Measurements from ENCODE around the gene CRYGD. TPM values are rescaled to one million over a fixed set of nuclear protein-coding genes. Genes with fewer than 3 reads are reported as not detected.
"Not testable (repeated sequence)": the region's sequence is repeated elsewhere in the genome, so short reads cannot be mapped to it uniquely, and the experiment has no call there.

Gene CRYGD
- total and polyA plus RNA-seq, 2 donors (not counting 3 experiments of a cell fraction or from before 2014, with no cell fraction given): not detected

DNA sequence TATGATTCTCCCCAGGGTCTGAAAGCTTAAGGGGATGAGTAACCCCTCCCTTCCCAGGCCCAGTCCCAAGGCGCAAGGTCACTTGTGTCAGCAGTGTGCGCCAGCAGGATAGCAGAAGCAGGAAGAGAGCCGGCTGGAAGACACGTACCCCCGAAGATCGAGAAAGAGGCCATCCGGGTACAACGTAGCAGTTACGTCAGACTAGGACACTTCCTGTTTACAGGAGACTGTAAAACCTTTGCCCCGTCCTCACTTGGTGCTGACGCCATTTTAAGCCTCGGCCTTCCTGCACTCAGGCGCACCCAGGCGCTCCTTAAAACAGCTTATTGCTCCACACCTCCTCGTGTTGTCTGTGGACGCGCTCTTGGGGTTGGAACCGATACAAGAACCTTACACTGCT, 15.1 kb upstream of the CRYGD start:
- intact Hi-C loops (cut with micrococcal nuclease) (no loop called here), dilution Hi-C loops (cut with MboI; ENCODE audit: extremely low pct_ligation_motif_present, low sequenced_read_pairs) (no loop called here)
- Histone ChIP-seq H3K9me1 (replicated peaks; ENCODE audit: control insufficient read depth, extremely low read depth, insufficient read depth, low read length) (no peaks in the 10 kb centered on the region), H3K4me3 (replicated peaks in 1 of 3; ENCODE audit: insufficient read depth in 1 of 3, low read depth in 1 of 3, low read length in 3 of 3) (no peak overlapping the region), H3K4me2 (ENCODE audit: insufficient read depth, low read length) (no peak overlapping the region), H3K79me2 (ENCODE audit: control insufficient read depth, insufficient read depth, low read length) (no peaks in the 10 kb centered on the region), H3K27ac (ENCODE audit: insufficient read depth, low read depth, low read length) (no peak overlapping the region), H3K9ac (replicated peaks; ENCODE audit: extremely low read depth, insufficient read depth, low read length) (no peak overlapping the region), H3K27me3 (ENCODE audit: control insufficient read depth in 2 of 2, insufficient read depth in 2 of 2, low read length in 2 of 2) (no peaks in the 10 kb centered on the region), H2AFZ (ENCODE audit: low read depth, low read length) (no peak overlapping the region), H3K36me3 (ENCODE audit: control insufficient read depth in 2 of 2, extremely low read depth in 1 of 2, insufficient read depth in 2 of 2, low read length in 2 of 2) (no peaks in the 10 kb centered on the region), H3K4me1 (ENCODE audit: control insufficient read depth, extremely low read depth, insufficient read depth, low read length) (no peaks in the 10 kb centered on the region), H4K20me1 (replicated peaks; ENCODE audit: control insufficient read depth, extremely low read depth, insufficient read depth, low read length) (no peaks in the 10 kb centered on the region), H3K9me3 (replicated peaks; ENCODE audit: control insufficient read depth, insufficient read depth, low read length) (no peaks in the 10 kb centered on the region)
- TF ChIP-seq EZH2 (IDR thresholded peaks at IDR 0.05; ENCODE audit: borderline replicate concordance, low read depth, low read length, severe bottlenecking): no peak
- no peak for TF ChIP-seq JUN (IDR thresholded peaks at IDR 0.05; ENCODE audit: borderline replicate concordance, insufficient read depth, insufficient read length, low read depth)
- TF ChIP-seq, protein P1, sequence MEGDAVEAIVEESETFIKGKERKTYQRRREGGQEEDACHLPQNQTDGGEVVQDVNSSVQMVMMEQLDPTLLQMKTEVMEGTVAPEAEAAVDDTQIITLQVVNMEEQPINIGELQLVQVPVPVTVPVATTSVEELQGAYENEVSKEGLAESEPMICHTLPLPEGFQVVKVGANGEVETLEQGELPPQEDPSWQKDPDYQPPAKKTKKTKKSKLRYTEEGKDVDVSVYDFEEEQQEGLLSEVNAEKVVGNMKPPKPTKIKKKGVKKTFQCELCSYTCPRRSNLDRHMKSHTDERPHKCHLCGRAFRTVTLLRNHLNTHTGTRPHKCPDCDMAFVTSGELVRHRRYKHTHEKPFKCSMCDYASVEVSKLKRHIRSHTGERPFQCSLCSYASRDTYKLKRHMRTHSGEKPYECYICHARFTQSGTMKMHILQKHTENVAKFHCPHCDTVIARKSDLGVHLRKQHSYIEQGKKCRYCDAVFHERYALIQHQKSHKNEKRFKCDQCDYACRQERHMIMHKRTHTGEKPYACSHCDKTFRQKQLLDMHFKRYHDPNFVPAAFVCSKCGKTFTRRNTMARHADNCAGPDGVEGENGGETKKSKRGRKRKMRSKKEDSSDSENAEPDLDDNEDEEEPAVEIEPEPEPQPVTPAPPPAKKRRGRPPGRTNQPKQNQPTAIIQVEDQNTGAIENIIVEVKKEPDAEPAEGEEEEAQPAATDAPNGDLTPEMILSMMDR (IDR thresholded peaks at IDR 0.05; ENCODE audit: extremely low read depth in 1 of 2, insufficient read depth in 1 of 2, low read depth in 1 of 2, low read length in 2 of 2): no peak
- TF ChIP-seq POLR2A (IDR thresholded peaks at IDR 0.05; ENCODE audit: low read depth, low read length): no peak
- no peak for TF ChIP-seq FOS (IDR thresholded peaks at IDR 0.05; ENCODE audit: borderline replicate concordance, insufficient read depth, low read length)
- no peak for TF ChIP-seq GATA2 (IDR thresholded peaks at IDR 0.05; ENCODE audit: insufficient read depth, insufficient read length, low read depth, low read length)
- TF ChIP-seq MYC (IDR thresholded peaks at IDR 0.05; ENCODE audit: low read depth, low read length): no peak
- TF ChIP-seq, protein P2, sequence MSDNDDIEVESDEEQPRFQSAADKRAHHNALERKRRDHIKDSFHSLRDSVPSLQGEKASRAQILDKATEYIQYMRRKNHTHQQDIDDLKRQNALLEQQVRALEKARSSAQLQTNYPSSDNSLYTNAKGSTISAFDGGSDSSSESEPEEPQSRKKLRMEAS (IDR thresholded peaks at IDR 0.05; ENCODE audit: insufficient read depth, insufficient read length): no peak
- no peak for TF ChIP-seq POLR2AphosphoS5 (IDR thresholded peaks at IDR 0.05; ENCODE audit: insufficient read depth, low read depth, low read length)
- no peak for DNase-seq (ENCODE audit: low read depth, low spot score)
- no peak for FAIRE-seq
- ChIA-PET CTCF (no interaction called here), POLR2A (no interaction called here)
- BruUV-seq (replicated peaks): no TSS peak

DNA sequence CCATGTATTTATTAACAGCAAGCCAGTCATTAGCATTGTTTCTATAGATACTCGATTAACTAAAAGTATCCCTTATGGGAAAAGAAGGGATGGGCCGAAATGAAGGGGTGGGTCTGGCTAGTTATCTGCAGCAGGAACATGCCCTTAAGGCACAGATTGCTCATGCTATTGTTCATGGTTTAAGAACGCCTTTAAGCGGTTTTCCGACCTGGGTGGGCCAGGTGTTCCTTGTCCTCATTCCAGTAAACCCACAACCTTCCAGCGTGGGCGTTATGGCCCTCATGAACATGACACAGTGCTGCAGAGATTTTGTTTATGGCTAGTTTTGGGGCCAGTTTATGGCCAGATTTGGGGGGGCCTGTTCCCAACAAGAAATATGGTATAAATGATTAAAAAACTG, 14.0 kb upstream of the CRYGD start:
- FAIRE-seq; H4K20me1 ChIP-seq (replicated peaks; ENCODE audit: control insufficient read depth, extremely low read depth, insufficient read depth, low read length); intact Hi-C loops (cut with micrococcal nuclease); DNase-seq (ENCODE audit: low read depth, low spot score); H2AFZ ChIP-seq (ENCODE audit: low read depth, low read length); dilution Hi-C loops (cut with MboI; ENCODE audit: extremely low pct_ligation_motif_present, low sequenced_read_pairs); H3K36me3 ChIP-seq (ENCODE audit: control insufficient read depth in 2 of 2, extremely low read depth in 1 of 2, insufficient read depth in 2 of 2, low read length in 2 of 2); H3K27ac ChIP-seq (ENCODE audit: insufficient read depth, low read depth, low read length); H3K9me1 ChIP-seq (replicated peaks; ENCODE audit: control insufficient read depth, extremely low read depth, insufficient read depth, low read length); BruUV-seq (replicated peaks); H3K4me3 ChIP-seq (replicated peaks in 1 of 3; ENCODE audit: insufficient read depth in 1 of 3, low read depth in 1 of 3, low read length in 3 of 3); H3K27me3 ChIP-seq (ENCODE audit: control insufficient read depth in 2 of 2, insufficient read depth in 2 of 2, low read length in 2 of 2); H3K9ac ChIP-seq (replicated peaks; ENCODE audit: extremely low read depth, insufficient read depth, low read length); H3K4me2 ChIP-seq (ENCODE audit: insufficient read depth, low read length); POLR2A ChIA-PET; H3K79me2 ChIP-seq (ENCODE audit: control insufficient read depth, insufficient read depth, low read length); H3K4me1 ChIP-seq (ENCODE audit: control insufficient read depth, extremely low read depth, insufficient read depth, low read length); CTCF ChIA-PET; H3K9me3 ChIP-seq (replicated peaks; ENCODE audit: control insufficient read depth, insufficient read depth, low read length): not testable (repeated sequence)

All from endothelial cell of umbilical vein (primary cell).